Breast epithelium (tissue), 4 donors: ENCODE measurements around the gene STX18. TPM values are rescaled to one million over a fixed set of nuclear protein-coding genes. Genes with fewer than 3 reads are reported as not detected.
A peak's percentile ranks its signal among the peaks of the same experiment; 100 is the strongest.
"Not testable (repeated sequence)": the region's sequence is repeated elsewhere in the genome, so short reads cannot be mapped to it uniquely, and the experiment has no call there.

Experiments used
- DNase-seq, 2 donors: peaks; one replicate each; pipeline ENCODE4 v3.0.0-alpha.2; 2019; ENCODE audit warnings: low spot score in 2 of 2
- H3K27ac ChIP-seq, 2 donors: fragments of 200-600 bp; sonication (generic) in 1 of 2; one replicate each; pipeline ENCODE4 v1.5.1; 2016 to 2019; ENCODE audit warnings: mild to moderate bottlenecking in 1 of 2
- H3K27me3 ChIP-seq, 2 donors: fragments of 200-600 bp; sonication (generic) in 1 of 2; one replicate each; pipeline versions ENCODE4 v1.5.1 to v1.6.0; 2017 to 2019; ENCODE audit warnings: control low read depth in 1 of 2, mild to moderate bottlenecking in 1 of 2
- H3K36me3 ChIP-seq: fragments of 200-600 bp; one replicate; pipeline ENCODE4 v1.5.1; 2019
- H3K4me1 ChIP-seq, 2 donors: fragments of 200-600 bp; sonication (generic); one replicate each; pipeline ENCODE4 v1.5.1; 2016 to 2019; ENCODE audit warnings: control low read depth in 1 of 2
- H3K4me3 ChIP-seq, 3 donors: fragments of 200-600 bp; sonication (generic); 1 replicate in 2 of 3; 2 replicates in 1 of 3; pipeline ENCODE4 v1.5.1; 2016 to 2019; ENCODE audit warnings: mild to moderate bottlenecking in 3 of 3, moderate library complexity in 2 of 3
- H3K9me3 ChIP-seq, 2 donors: fragments of 200-600 bp; sonication (generic) in 1 of 2; one replicate each; pipeline ENCODE4 v1.5.1; 2016 to 2019; ENCODE audit warnings: control low read depth in 1 of 2
- CTCF ChIP-seq, 3 donors: fragments of 450-650 bp; IDR thresholded peaks; one replicate each; pipeline ENCODE4 v1.5.1; 2016 to 2017; ENCODE audit warnings: antibody characterized with exemption in 3 of 3, mild to moderate bottlenecking in 3 of 3, moderate library complexity in 3 of 3
- POLR2A ChIP-seq: fragments of 450-650 bp; IDR thresholded peaks from one replicate; pipeline ENCODE4 v1.6.1; 2016; ENCODE audit warnings: antibody characterized with exemption, mild to moderate bottlenecking, moderate library complexity
- POLR2AphosphoS5 ChIP-seq, 3 donors: sonication (generic); formaldehyde crosslinking; IDR thresholded peaks; one replicate each; pipeline ENCODE4 v1.6.1; 2017; ENCODE audit warnings: antibody characterized with exemption in 3 of 3
- intact Hi-C: fragments of 100-400 bp; cut with DNase I; formaldehyde crosslinking; loops from one replicate; pipeline ENCODE4 v1.15.1; 2023; ENCODE audit warnings: low total_unique reads
- total RNA-seq, 3 donors: library from RNA; depleted of rRNA; stranded (reverse); fragments of >200 nt; gene quantifications; one replicate each; pipeline ENCODE4 v1.1.0, GENCODE V29; 2016

Gene STX18
- total RNA-seq, 3 donors from 2014 or later, result 32.2 to 36.3 (median 32.8) TPM

DNA sequence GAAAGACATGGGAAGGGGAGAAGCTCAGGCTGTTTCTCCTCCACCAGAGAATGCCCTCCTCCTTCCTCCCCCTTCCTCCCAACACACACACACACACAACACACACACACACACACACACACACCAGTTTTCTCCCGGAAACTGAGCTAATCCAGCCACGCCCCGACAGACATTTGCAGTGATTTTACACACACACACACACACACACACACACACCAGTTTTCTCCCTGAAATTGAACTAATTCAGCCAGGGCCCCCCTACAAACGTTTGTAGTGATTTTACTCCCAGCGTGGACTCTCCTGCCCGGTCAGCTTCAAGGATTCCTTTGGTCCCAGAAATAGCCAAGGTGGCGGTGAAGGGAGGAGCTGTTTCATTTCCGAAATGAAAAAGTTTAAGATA, 32.9 kb upstream of the STX18 start:
- peak overlapping the region; percentile 70 to 82 for H3K27ac ChIP-seq
- H3K36me3 ChIP-seq, result no peaks in the 10 kb centered on the region
- no peaks in the 10 kb centered on the region for H3K27me3 ChIP-seq
- intact Hi-C loops, result loop anchor here (5.0 kb wide), 1 partner anchor 1203 kb away; no protein-coding TSS in a partner anchor
- no peaks in the 10 kb centered on the region for H3K4me1 ChIP-seq
- TF ChIP-seq CTCF (IDR thresholded peaks at IDR 0.05), result no peak
- no peak for TF ChIP-seq POLR2AphosphoS5 (IDR thresholded peaks at IDR 0.05)
- no peak for TF ChIP-seq POLR2A
- no peaks in the 10 kb centered on the region for H3K9me3 ChIP-seq
- no peak for DNase-seq
- H3K4me3 ChIP-seq, result peak overlapping the region; percentile 66 to 91 (median 73)

DNA sequence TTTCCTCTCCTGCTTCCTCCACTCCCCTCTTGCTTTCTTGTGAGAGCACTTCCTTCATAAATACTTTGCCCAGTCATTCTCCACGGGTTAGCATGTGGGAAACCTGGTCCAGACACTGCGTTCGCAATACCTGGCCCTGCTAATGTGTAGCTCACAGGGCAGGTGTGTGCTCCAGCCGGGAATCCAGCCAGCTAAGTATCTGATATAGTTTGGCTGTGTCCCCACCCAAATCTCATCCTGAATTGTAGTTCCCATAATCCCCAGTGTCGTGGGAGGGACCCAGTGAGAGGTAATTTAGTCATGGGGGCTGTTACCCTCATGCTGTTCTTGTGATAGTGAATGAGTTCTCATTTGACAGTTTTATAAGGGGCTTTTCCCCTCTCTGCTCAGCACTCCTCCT, 32.2 kb upstream of the STX18 start:
- TF ChIP-seq POLR2AphosphoS5 (IDR thresholded peaks at IDR 0.05), result no peak
- no peak for TF ChIP-seq CTCF (IDR thresholded peaks at IDR 0.05)
- no peak for TF ChIP-seq POLR2A
- Histone ChIP-seq H3K4me1 (no peaks in the 10 kb centered on the region), H3K27me3 (no peaks in the 10 kb centered on the region), H3K36me3 (no peaks in the 10 kb centered on the region), H3K4me3 (no peak overlapping the region), H3K9me3 (no peaks in the 10 kb centered on the region), H3K27ac (peak overlapping the region in 1 of 2 donors; percentile 25)
- DNase-seq, result no peak
- intact Hi-C loops, result no loop called here

DNA sequence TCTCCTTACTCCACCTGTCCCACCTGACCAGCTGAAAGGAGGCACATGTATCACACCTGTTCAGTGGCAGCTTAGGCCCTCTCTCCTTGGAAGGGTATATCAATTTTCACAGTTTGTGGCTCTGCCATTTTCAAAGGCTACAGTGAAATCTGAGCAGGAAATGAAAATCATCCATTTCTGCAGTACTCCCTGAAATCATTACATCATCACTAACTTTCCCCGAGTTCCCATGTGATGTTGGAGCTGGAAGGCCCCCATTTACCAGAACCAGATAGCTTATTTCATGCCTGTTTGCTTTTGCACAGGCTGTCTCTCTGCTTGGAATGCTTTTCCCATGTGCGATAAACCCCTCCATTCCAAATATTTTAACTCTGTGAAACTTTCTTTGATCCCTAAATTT, 31.0 kb upstream of the STX18 start:
- Histone ChIP-seq H3K27me3 (no peaks in the 10 kb centered on the region), H3K36me3 (no peaks in the 10 kb centered on the region), H3K27ac (no peak overlapping the region), H3K4me3 (no peak overlapping the region), H3K4me1 (no peaks in the 10 kb centered on the region), H3K9me3 (no peaks in the 10 kb centered on the region)
- intact Hi-C loops, result no loop called here
- TF ChIP-seq POLR2A (no peak), POLR2AphosphoS5 (IDR thresholded peaks at IDR 0.05) (no peak), CTCF (IDR thresholded peaks at IDR 0.05) (no peak)
- no peak for DNase-seq

- H3K27me3 ChIP-seq, H3K4me1 ChIP-seq, H3K9me3 ChIP-seq, DNase-seq, H3K27ac ChIP-seq, H3K4me3 ChIP-seq, intact Hi-C loops, H3K36me3 ChIP-seq: not testable (repeated sequence)
Measured at GRCh38 chr4:4569861-4570260, 28.0 kb upstream of the STX18 start.

DNA sequence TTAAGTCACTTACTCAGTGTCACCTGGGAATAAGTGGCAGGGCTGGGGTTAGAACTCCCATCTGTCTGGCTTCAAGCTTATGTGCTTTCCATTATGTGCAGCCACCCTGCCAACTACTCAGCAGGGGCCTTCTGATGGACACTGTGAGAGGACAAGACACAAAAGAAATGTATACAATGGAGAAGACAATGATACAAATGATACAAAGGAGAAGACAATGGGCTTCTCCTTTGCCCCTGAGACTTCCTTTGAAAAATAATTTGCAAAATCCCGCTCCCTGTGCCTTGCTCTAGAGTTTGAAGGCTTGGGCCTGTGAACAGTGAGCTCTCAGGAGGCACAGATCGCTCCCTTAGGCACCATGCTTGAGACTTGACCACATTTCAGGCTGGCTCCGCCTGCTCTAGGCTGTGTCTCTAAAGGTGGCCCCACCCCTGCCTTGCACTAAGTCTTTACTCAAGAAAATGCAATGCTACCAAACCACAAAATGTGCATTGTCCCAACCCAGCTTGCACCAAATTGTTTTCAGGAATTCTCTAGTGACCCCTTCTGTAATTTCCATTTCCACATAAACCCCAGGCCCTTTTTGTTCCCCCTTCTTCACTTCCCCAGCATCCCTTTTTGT, 27.1 kb upstream of the STX18 start:
- H3K27ac ChIP-seq, result no peak overlapping the region
- no peaks in the 10 kb centered on the region for H3K9me3 ChIP-seq
- no peaks in the 10 kb centered on the region for H3K27me3 ChIP-seq
- no peaks in the 10 kb centered on the region for H3K4me1 ChIP-seq
- no peaks in the 10 kb centered on the region for H3K36me3 ChIP-seq
- no peak overlapping the region for H3K4me3 ChIP-seq
- no peak for TF ChIP-seq POLR2AphosphoS5 (IDR thresholded peaks at IDR 0.05)
- no peak for TF ChIP-seq CTCF (IDR thresholded peaks at IDR 0.05)
- no peak for TF ChIP-seq POLR2A
- intact Hi-C loops, result no loop called here
- no peak for DNase-seq

DNA sequence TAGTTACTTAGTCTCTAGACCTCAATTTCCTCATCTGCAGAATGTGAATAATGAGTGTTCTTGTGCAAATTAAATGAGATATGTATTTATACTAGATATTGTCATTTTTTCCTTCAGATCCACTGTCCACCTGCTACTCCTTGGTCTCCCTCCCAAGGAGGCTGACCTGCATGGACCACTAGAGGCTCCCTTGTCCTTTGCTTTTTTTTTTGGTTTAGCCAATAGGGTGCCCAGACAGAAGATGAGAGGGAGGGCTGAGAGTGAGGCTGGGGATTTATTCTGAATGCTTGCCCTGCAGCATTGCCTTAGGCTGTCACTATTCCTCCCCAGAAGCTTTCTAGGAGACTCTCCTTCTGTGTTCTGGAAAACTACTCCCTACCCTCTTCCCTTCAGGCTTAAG, 24.5 kb upstream of the STX18 start:
- H3K36me3 ChIP-seq, DNase-seq, intact Hi-C loops, H3K27ac ChIP-seq, H3K4me1 ChIP-seq, H3K4me3 ChIP-seq, H3K27me3 ChIP-seq, H3K9me3 ChIP-seq: not testable (repeated sequence)
